Measurements from ENCODE around the gene CLDN5. TPM values are rescaled to one million over a fixed set of nuclear protein-coding genes. Genes with fewer than 3 reads are reported as not detected.
"Not testable (repeated sequence)": the region's sequence is repeated elsewhere in the genome, so short reads cannot be mapped to it uniquely, and the experiment has no call there.

CLDN5 gene
- polyA plus RNA-seq, 3 donors from 2014 or later, result 0.46 to 3.6 TPM; not detected in 1

DNA sequence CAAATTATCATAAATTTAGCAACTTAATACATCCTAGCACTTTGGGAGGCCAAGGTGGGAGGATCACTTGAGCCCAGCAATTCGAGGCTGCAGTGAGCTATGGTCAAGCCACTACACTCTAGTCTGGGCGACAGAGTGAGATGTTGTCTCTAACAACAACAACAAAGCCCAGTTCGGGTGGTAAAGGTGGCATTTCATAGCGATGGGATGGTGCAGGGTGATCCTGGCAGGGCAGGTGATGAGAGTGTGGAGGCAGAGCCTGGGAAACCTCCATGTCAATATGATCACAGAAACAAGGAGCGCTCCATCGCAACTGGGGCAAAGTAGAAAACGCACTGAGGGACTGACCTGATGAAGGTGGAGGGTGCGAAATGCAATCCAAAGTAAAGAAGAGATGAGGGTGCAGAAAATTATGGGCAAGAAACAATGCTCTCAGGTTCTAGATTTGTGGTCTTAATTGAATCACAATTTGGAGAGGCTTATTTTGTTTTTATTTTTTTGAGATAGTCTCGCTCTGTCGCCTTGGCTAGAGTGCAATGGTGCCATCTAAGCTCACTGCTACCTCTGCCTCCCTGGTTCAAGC is 32.8 kb upstream of the CLDN5 start:
- H3K9me3 Mint-ChIP-seq, result peaks cover 0 to 5% (median 0%) of the 10 kb centered on the region in 6 donors
- peaks cover 0 to 4% (median 0%) of the 10 kb centered on the region in 3 donors for H3K36me3 Mint-ChIP-seq
- no peak for DNase-seq
- no peak overlapping the region for H3K27ac Mint-ChIP-seq
- H3K4me1 Mint-ChIP-seq, result no peaks in the 10 kb centered on the region
- H3K4me3 Mint-ChIP-seq, result no peak overlapping the region
- H3K27me3 Mint-ChIP-seq (ENCODE audit: low read depth in 3 of 3), result peaks cover 0 to 6% (median 3%) of the 10 kb centered on the region in 3 donors

GRCh38 chr22:19555651-19556050 is 31.4 kb upstream of the CLDN5 start:
- Mint-ChIP-seq H3K4me3 (no peak overlapping the region), H3K4me1 (no peaks in the 10 kb centered on the region), H3K27me3 (ENCODE audit: low read depth in 3 of 3) (peaks cover 0 to 7% (median 7%) of the 10 kb centered on the region in 3 donors), H3K9me3 (peaks cover 0 to 5% (median 0%) of the 10 kb centered on the region in 6 donors), H3K27ac (no peak overlapping the region), H3K36me3 (peaks cover 0 to 4% (median 0%) of the 10 kb centered on the region in 3 donors)
- no peak for DNase-seq

GRCh38 chr22:19554834-19555404 is 30.7 kb upstream of the CLDN5 start:
- no peaks in the 10 kb centered on the region for H3K4me1 Mint-ChIP-seq
- H3K27me3 Mint-ChIP-seq (ENCODE audit: low read depth in 3 of 3), result peaks cover 0 to 12% (median 7%) of the 10 kb centered on the region in 3 donors
- H3K36me3 Mint-ChIP-seq, result peaks cover 0 to 4% (median 0%) of the 10 kb centered on the region in 3 donors
- no peak overlapping the region for H3K4me3 Mint-ChIP-seq
- DNase-seq, result no peak
- no peak overlapping the region for H3K27ac Mint-ChIP-seq
- peaks cover 0 to 5% (median 0%) of the 10 kb centered on the region in 6 donors for H3K9me3 Mint-ChIP-seq

GRCh38 chr22:19553201-19553600 is 29.0 kb upstream of the CLDN5 start:
- H3K4me3 Mint-ChIP-seq, result no peak overlapping the region
- peaks cover 0 to 4% (median 0%) of the 10 kb centered on the region in 3 donors for H3K36me3 Mint-ChIP-seq
- no peak for DNase-seq

GRCh38 chr22:19550382-19550781 is 26.2 kb upstream of the CLDN5 start:
- Mint-ChIP-seq H3K9me3 (peaks cover 0 to 5% (median 0%) of the 10 kb centered on the region in 6 donors), H3K36me3 (peaks cover 0 to 4% (median 0%) of the 10 kb centered on the region in 3 donors), H3K27ac (no peak overlapping the region), H3K4me3 (no peak overlapping the region), H3K4me1 (no peaks in the 10 kb centered on the region), H3K27me3 (ENCODE audit: low read depth in 3 of 3) (peaks cover 0 to 12% (median 7%) of the 10 kb centered on the region in 3 donors)
- no peak for DNase-seq

More at GRCh38 chr22:19553201-19553600, 29.0 kb upstream of the CLDN5 start:
- H3K27me3 Mint-ChIP-seq (ENCODE audit: low read depth in 3 of 3), result peaks cover 0 to 12% (median 6%) of the 10 kb centered on the region in 3 donors
- no peaks in the 10 kb centered on the region for H3K4me1 Mint-ChIP-seq
- peaks cover 0 to 5% (median 0%) of the 10 kb centered on the region in 6 donors for H3K9me3 Mint-ChIP-seq
- H3K27ac Mint-ChIP-seq, result no peak overlapping the region

GRCh38 chr22:19549428-19549827 is 25.2 kb upstream of the CLDN5 start:
- H3K36me3 Mint-ChIP-seq, result peaks cover 0 to 4% (median 0%) of the 10 kb centered on the region in 3 donors
- peaks cover 0 to 5% (median 0%) of the 10 kb centered on the region in 6 donors for H3K9me3 Mint-ChIP-seq
- no peak overlapping the region for H3K27ac Mint-ChIP-seq
- no peaks in the 10 kb centered on the region for H3K4me1 Mint-ChIP-seq
- peaks cover 3 to 12% (median 7%) of the 10 kb centered on the region in 3 donors for H3K27me3 Mint-ChIP-seq (ENCODE audit: low read depth in 3 of 3)
- no peak for DNase-seq
- no peak overlapping the region for H3K4me3 Mint-ChIP-seq

DNA sequence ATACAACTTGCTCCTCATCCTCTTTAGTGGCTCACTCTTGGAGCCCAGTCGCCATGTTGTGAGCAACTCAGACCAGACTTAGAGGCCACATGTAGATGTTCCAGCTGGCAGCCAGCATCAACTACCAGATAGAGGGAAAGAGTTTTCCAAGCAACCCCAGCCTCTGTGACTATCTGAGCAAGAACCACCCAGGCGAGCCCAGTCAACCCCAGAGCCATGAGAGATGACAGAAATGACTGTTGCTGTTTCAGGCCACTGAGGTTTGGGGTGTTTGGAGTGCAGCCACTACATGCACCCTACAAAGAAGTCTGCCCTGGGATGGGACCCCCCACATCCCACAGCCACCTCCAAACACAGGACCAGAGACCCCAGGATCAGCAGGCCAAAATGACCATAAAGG is 24.8 kb upstream of the CLDN5 start:
- H3K9me3 Mint-ChIP-seq, result peaks cover 0 to 3% (median 0%) of the 10 kb centered on the region in 6 donors
- no peak overlapping the region for H3K27ac Mint-ChIP-seq
- H3K4me1 Mint-ChIP-seq, result no peaks in the 10 kb centered on the region
- H3K27me3 Mint-ChIP-seq (ENCODE audit: low read depth in 3 of 3), result peaks cover 3 to 9% (median 4%) of the 10 kb centered on the region in 3 donors
- H3K36me3 Mint-ChIP-seq, result no peaks in the 10 kb centered on the region
- no peak overlapping the region for H3K4me3 Mint-ChIP-seq
- DNase-seq, result no peak

DNA sequence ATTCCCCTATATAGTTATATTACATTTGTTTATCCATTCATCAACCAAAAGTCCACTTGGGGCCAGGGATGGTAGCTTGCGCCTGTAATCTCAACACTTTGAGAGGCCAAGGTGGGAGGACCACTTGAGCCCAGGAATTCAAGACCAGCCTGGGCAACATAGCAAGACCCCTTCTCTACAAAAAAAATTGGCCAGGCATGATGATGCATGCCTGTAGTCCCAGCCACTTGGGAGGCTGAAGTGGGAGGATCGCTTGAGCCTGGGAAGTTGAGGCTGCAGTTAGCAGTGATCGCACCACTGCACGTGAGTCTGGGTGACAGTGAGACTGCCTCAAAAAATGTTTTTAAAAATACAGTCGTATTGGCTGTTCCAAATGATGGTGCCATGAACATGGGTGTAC is 24.2 kb upstream of the CLDN5 start:
- H3K4me1 Mint-ChIP-seq; H3K36me3 Mint-ChIP-seq; H3K27ac Mint-ChIP-seq; H3K9me3 Mint-ChIP-seq; H3K27me3 Mint-ChIP-seq (ENCODE audit: low read depth in 3 of 3); DNase-seq; H3K4me3 Mint-ChIP-seq: not testable (repeated sequence)

GRCh38 chr22:19547620-19548019 is 23.4 kb upstream of the CLDN5 start:
- H3K36me3 Mint-ChIP-seq, result no peaks in the 10 kb centered on the region
- no peak overlapping the region for H3K27ac Mint-ChIP-seq
- H3K4me1 Mint-ChIP-seq, result no peaks in the 10 kb centered on the region

DNA sequence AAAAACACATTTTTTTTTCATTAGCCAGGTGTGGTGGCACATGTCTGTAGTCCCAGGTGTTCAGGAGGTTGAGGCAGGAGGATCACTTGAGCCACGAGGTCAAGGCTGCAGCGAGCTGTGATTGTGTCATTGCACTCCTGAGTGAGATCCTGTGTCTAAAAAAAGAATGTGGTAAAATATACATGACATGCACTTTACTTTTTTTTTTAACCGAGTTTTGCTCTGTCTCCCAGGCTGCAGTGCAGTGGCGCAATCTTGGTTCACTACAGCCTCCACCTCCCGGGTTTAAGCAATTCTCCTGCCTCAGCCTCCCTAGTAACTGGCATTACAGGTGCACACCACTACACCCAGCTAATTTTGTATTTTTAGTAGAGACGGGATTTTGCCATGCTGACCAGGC is 22.5 kb upstream of the CLDN5 start:
- Mint-ChIP-seq H3K36me3 (no peaks in the 10 kb centered on the region), H3K4me1 (no peaks in the 10 kb centered on the region), H3K4me3 (no peak overlapping the region), H3K27me3 (ENCODE audit: low read depth in 3 of 3) (peaks cover 2 to 9% (median 3%) of the 10 kb centered on the region in 3 donors), H3K9me3 (no peaks in the 10 kb centered on the region), H3K27ac (no peak overlapping the region)
- no peak for DNase-seq

More at GRCh38 chr22:19547620-19548019, 23.4 kb upstream of the CLDN5 start:
- Mint-ChIP-seq H3K9me3 (no peaks in the 10 kb centered on the region), H3K27me3 (ENCODE audit: low read depth in 3 of 3) (peaks cover 2 to 9% (median 3%) of the 10 kb centered on the region in 3 donors), H3K4me3 (no peak overlapping the region)
- DNase-seq, result no peak

- no peaks in the 10 kb centered on the region for H3K4me1 Mint-ChIP-seq
- peaks cover 1 to 8% (median 3%) of the 10 kb centered on the region in 3 donors for H3K27me3 Mint-ChIP-seq (ENCODE audit: low read depth in 3 of 3)
- no peak overlapping the region for H3K27ac Mint-ChIP-seq
- no peaks in the 10 kb centered on the region for H3K36me3 Mint-ChIP-seq
- no peak overlapping the region for H3K4me3 Mint-ChIP-seq
- no peaks in the 10 kb centered on the region for H3K9me3 Mint-ChIP-seq
- DNase-seq, result no peak
Observed at GRCh38 chr22:19545935-19546207, 21.7 kb upstream of the CLDN5 start.

- H3K4me3 Mint-ChIP-seq, result no peak overlapping the region
- peaks cover 1 to 5% (median 2%) of the 10 kb centered on the region in 3 donors for H3K27me3 Mint-ChIP-seq (ENCODE audit: low read depth in 3 of 3)
- no peak for DNase-seq
- H3K4me1 Mint-ChIP-seq, result no peaks in the 10 kb centered on the region
- H3K9me3 Mint-ChIP-seq, result no peaks in the 10 kb centered on the region
- H3K36me3 Mint-ChIP-seq, result no peaks in the 10 kb centered on the region
- no peak overlapping the region for H3K27ac Mint-ChIP-seq
Observed at GRCh38 chr22:19543970-19544708, 19.9 kb upstream of the CLDN5 start.

DNA sequence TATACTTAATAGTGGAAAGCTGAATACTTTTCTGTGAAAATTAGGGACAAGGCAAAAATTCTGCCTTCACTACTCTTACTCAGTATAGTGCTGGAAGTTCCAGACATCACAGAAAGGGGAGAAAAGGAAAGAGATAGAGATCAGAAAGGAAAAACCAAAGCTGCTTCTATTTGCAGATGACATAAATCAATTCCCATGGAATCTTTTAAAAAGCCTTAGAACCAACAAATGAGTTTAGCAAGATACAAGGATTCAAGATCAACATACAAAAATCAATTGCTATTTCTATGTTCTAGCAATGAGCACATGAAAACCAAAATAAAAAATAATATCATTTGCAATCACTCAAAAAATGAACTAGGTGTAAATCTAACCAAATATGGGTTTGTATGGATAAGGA is 16.2 kb upstream of the CLDN5 start:
- no peak for DNase-seq
- Mint-ChIP-seq H3K4me1 (no peaks in the 10 kb centered on the region), H3K9me3 (no peaks in the 10 kb centered on the region), H3K27me3 (ENCODE audit: low read depth in 3 of 3) (peaks cover 2 to 5% (median 2%) of the 10 kb centered on the region in 3 donors), H3K4me3 (no peak overlapping the region), H3K27ac (no peak overlapping the region), H3K36me3 (peaks cover 0 to 3% (median 0%) of the 10 kb centered on the region in 3 donors)

DNA sequence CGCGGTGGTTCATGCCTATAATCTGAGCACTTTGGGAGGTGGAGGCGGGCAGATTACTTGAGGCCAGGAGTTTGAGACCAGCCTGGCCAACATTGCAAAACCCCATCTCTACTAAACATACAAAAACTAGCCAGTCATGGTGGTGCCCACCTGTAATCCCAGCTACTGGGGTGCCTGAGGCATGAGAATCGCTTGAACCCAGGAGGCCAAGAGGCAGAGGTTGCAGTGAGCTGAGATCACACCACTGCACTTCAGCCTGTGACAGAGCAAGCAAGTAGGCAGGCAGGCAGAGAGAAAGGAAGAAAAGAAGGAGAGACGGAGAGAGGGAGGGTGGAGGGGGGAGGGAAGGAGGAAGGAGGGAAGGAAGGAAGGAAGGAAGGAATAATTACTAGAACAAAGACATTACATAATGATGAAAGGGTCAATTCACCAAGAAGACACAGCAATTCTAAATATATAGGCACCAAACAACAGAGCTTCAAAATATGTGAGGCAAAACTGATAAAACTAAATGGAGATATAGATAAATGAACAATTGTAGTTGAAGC is 13.8 kb upstream of the CLDN5 start:
- H3K36me3 Mint-ChIP-seq, result peaks cover 0 to 3% (median 0%) of the 10 kb centered on the region in 3 donors

More for the DNA sequence above, 13.8 kb upstream of the CLDN5 start:
- Mint-ChIP-seq H3K27me3 (ENCODE audit: low read depth in 3 of 3) (peaks cover 2 to 4% (median 3%) of the 10 kb centered on the region in 3 donors), H3K9me3 (no peaks in the 10 kb centered on the region), H3K4me3 (no peak overlapping the region), H3K27ac (no peak overlapping the region), H3K4me1 (no peaks in the 10 kb centered on the region)
- DNase-seq, result no peak

Data from immature natural killer cell (primary cell).